ENCODE results near the gene SERPINA7.

SERPINA7 gene

DNA sequence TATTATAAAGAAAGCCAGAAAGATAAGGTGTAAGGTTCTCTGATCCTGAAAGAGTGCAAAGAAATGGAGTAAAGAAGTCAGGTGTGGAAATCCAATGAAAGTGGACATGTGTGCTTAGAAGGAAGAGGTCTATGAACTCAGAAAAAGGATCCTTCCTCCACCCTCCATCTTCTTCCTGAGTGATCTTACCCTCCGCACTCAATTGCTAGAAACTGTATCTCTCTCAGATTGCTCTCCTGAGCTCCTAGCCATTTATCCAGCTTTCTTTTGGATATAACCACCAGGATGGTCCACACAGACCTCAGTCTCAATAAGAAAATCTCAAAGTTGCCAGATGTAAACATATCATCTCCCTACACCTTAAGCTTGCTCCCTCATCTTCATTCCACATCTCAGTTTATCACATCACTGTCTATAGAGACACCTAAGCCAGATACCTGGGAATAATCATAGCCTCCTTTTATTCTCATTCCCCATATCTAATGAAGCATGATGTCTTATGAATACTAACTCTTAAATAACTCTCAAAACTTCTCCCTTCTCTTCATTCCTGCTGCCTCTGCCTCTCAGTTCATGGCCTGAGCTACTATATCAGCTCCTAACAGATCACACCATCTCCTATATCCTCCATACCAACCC lies 573 bp downstream of the SERPINA7 start:
- no peaks in the 10 kb centered on the region for H3F3A ChIP-seq (ENCODE audit: low read depth)
- H3K9me3 ChIP-seq (ENCODE audit: insufficient read depth, low read depth, low read length) = no peaks in the 10 kb centered on the region
- no peak overlapping the region for H3K4me3 ChIP-seq (ENCODE audit: low read length, poor library complexity, severe bottlenecking)
- no peak overlapping the region for H2AFZ ChIP-seq (ENCODE audit: low read length)
- no peaks in the 10 kb centered on the region for H3K9me2 ChIP-seq (replicated peaks; ENCODE audit: low read depth, low read length)
- H3K36me3 ChIP-seq (ENCODE audit: insufficient read depth, low read length) = no peaks in the 10 kb centered on the region
- H3K4me2 ChIP-seq (ENCODE audit: low read depth, low read length, poor library complexity, severe bottlenecking) = no peak overlapping the region
- H4K20me1 ChIP-seq (ENCODE audit: insufficient read depth, low read length, poor library complexity, severe bottlenecking) = no peaks in the 10 kb centered on the region
- H3K4me1 ChIP-seq (ENCODE audit: insufficient read depth, low read length, poor library complexity, severe bottlenecking) = no peaks in the 10 kb centered on the region
- H3K9ac ChIP-seq (ENCODE audit: low read depth, low read length, poor library complexity, severe bottlenecking) = no peak overlapping the region
- TF ChIP-seq CTCF (conservative IDR thresholded peaks at IDR 0.05; ENCODE audit: low read length) = no peak
- no peak for TF ChIP-seq EZH2phosphoT487 (IDR thresholded peaks at IDR 0.05; ENCODE audit: borderline replicate concordance)
- H3K27me3 ChIP-seq (ENCODE audit: insufficient read depth, low read length, poor library complexity, severe bottlenecking) = no peaks in the 10 kb centered on the region
- no peaks in the 10 kb centered on the region for H3K79me2 ChIP-seq (ENCODE audit: insufficient read depth, low read length)

GRCh38 chrX:106036716-106037115 lies 1.8 kb downstream of the SERPINA7 start:
- Histone ChIP-seq H3K4me1 (ENCODE audit: insufficient read depth, low read length, poor library complexity, severe bottlenecking) (no peaks in the 10 kb centered on the region), H3K9ac (ENCODE audit: low read depth, low read length, poor library complexity, severe bottlenecking) (no peak overlapping the region), H3K4me3 (ENCODE audit: low read length, poor library complexity, severe bottlenecking) (no peak overlapping the region), H3K9me3 (ENCODE audit: insufficient read depth, low read depth, low read length) (no peaks in the 10 kb centered on the region), H3K27me3 (ENCODE audit: insufficient read depth, low read length, poor library complexity, severe bottlenecking) (no peaks in the 10 kb centered on the region), H3K4me2 (ENCODE audit: low read depth, low read length, poor library complexity, severe bottlenecking) (no peak overlapping the region), H3K36me3 (ENCODE audit: insufficient read depth, low read length) (no peaks in the 10 kb centered on the region), H2AFZ (ENCODE audit: low read length) (no peak overlapping the region), H3K79me2 (ENCODE audit: insufficient read depth, low read length) (no peaks in the 10 kb centered on the region), H3K9me2 (replicated peaks; ENCODE audit: low read depth, low read length) (no peaks in the 10 kb centered on the region), H4K20me1 (ENCODE audit: insufficient read depth, low read length, poor library complexity, severe bottlenecking) (no peaks in the 10 kb centered on the region), H3F3A (ENCODE audit: low read depth) (no peaks in the 10 kb centered on the region)
- TF ChIP-seq EZH2phosphoT487 (IDR thresholded peaks at IDR 0.05; ENCODE audit: borderline replicate concordance) (no peak), CTCF (conservative IDR thresholded peaks at IDR 0.05; ENCODE audit: low read length) (no peak)

DNA sequence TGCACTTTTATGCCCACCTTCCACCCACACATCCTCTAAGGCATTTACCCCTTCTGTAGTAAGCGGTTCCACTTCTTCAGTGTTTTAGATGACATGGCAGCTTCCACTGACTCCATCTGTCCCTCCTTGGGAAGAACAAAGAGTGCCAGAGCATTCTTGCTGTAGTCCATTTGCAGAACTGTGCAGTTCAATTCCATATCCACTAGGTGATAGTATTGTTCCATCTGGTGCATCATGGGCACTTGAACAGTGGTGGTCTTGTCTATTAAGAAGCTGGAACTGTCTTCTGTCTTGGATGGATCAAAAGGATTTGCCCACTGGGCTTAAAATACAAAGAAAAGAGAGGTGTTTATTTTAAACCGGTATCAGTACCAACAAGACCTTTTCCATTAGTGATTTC lies 3.5 kb downstream of the SERPINA7 start:
- Histone ChIP-seq H3K36me3 (ENCODE audit: insufficient read depth, low read length) (no peaks in the 10 kb centered on the region), H4K20me1 (ENCODE audit: insufficient read depth, low read length, poor library complexity, severe bottlenecking) (no peaks in the 10 kb centered on the region), H3K9me2 (replicated peaks; ENCODE audit: low read depth, low read length) (no peaks in the 10 kb centered on the region), H3F3A (ENCODE audit: low read depth) (no peaks in the 10 kb centered on the region), H3K79me2 (ENCODE audit: insufficient read depth, low read length) (no peaks in the 10 kb centered on the region), H3K4me2 (ENCODE audit: low read depth, low read length, poor library complexity, severe bottlenecking) (no peak overlapping the region), H3K4me1 (ENCODE audit: insufficient read depth, low read length, poor library complexity, severe bottlenecking) (no peaks in the 10 kb centered on the region), H3K9me3 (ENCODE audit: insufficient read depth, low read depth, low read length) (no peaks in the 10 kb centered on the region), H3K4me3 (ENCODE audit: low read length, poor library complexity, severe bottlenecking) (no peak overlapping the region), H2AFZ (ENCODE audit: low read length) (no peak overlapping the region), H3K9ac (ENCODE audit: low read depth, low read length, poor library complexity, severe bottlenecking) (no peak overlapping the region), H3K27me3 (ENCODE audit: insufficient read depth, low read length, poor library complexity, severe bottlenecking) (no peaks in the 10 kb centered on the region)
- TF ChIP-seq EZH2phosphoT487 (IDR thresholded peaks at IDR 0.05; ENCODE audit: borderline replicate concordance) (no peak), CTCF (conservative IDR thresholded peaks at IDR 0.05; ENCODE audit: low read length) (peak; percentile 44)
